HG03469 (cell line): ENCODE results near the gene ARPC3.
"Not testable (repeated sequence)": the region's sequence is repeated elsewhere in the genome, so short reads cannot be mapped to it uniquely, and the experiment has no call there.

Experiments
- ATAC-seq: cut with Tn5 transposase; IDR thresholded peaks from one replicate; pipeline ENCODE4 v1.9.1; 2021; ENCODE audit warnings: mild to moderate bottlenecking, moderate library complexity, moderate number of reproducible peaks; ENCODE audit not compliant: unreplicated experiment

ARPC3 gene

GRCh38 chr12:110420644-110421043 is 29.5 kb downstream of the ARPC3 start:
- ATAC-seq = not testable (repeated sequence)

- not testable (repeated sequence) for ATAC-seq
These were observed 33.0 kb downstream of the ARPC3 start for GRCh38 chr12:110417113-110417512.

GRCh38 chr12:110410086-110410485 is 40.1 kb downstream of the ARPC3 start:
- ATAC-seq = not testable (repeated sequence)

- not testable (repeated sequence) for ATAC-seq
These were observed 44.9 kb downstream of the ARPC3 start for GRCh38 chr12:110405126-110405662.

GRCh38 chr12:110403976-110404682 is 46.0 kb downstream of the ARPC3 start:
- no peak for ATAC-seq

- no peak for ATAC-seq
These were observed 46.8 kb downstream of the ARPC3 start, which contains the start of gene ANAPC7 for GRCh38 chr12:110403146-110403975. Gene ANAPC7 (minus strand): TSS chr12:110403708. CDS start chr12:110403627, 81 bp downstream.
